DMS114 treated with DMSO at 0.1 percent for 48 hours (cell line): Measurements from ENCODE around the gene PLSCR2.
"Not testable (repeated sequence)": the region's sequence is repeated elsewhere in the genome, so short reads cannot be mapped to it uniquely, and the experiment has no call there.

ENCODE experiments used
- DNase-seq: peaks from one replicate; lab custom pipeline; 2025; ENCODE audit not compliant: unreplicated experiment; lab: John Stamatoyannopoulos, UW

Gene PLSCR2

DNA sequence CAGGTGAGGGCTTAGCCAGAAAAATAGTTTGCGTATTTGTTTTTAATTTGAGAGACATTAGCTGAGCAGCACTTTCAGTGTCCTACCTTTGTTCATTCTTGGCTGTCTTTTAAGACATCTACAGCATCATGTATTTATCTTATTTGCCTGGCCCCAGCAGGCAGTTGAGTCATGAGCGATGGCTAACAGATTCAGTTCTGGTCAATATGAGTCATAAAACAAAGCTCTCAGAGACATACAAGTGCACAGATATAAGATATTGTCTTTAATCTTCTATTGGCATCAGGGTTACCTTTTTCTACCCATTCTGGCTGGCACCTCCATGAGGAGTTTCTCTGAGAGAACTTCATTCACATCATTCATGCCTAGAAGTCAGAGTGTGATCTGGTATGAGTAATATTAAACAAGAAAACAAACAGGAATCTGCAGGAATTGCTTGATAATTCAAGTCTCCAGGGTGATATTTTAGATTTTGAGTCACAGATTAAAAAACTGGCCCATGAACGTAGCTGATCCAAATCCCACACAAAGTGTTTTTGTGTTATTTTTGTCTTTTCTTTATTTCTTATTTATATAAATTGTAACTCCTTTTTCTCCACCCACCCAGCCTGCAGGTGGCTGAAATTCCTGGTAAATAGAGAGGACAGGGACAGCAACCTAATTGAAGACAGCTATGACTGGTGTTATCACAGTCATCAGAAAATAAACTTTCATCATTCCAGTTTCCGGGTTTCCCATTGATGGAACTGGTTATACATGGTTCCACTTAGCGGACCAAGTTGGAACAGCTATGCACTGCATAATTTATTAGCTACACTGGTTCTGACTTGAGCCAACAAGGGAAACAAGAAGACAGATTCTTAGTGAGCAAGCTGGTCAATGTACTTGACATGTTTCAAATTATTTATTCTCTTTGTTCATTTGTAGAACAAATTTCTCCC is 47.3 kb downstream of the PLSCR2 start:
- DNase-seq = no peak

DNA sequence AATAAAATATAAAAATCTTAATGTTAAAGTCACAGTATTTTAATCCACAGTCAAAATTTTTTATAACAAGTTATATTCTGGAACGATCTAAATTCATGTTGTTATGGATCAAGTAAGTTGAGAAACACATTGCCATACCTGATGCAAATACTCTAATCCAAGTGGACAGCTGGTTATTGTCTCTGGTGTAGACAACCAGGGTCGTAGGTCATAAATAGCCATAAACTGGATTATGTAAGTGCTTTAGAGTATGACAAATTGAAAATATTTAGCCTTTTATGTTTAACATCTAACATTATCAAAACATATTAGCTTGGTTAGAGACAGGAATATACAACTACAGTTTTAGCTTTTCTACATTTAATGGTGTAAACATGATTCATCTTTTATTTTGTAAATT is 53.0 kb downstream of the PLSCR2 start:
- no peak for DNase-seq

GRCh38 chr3:146414010-146414409 is 55.4 kb downstream of the PLSCR2 start:
- DNase-seq = no peak

DNA sequence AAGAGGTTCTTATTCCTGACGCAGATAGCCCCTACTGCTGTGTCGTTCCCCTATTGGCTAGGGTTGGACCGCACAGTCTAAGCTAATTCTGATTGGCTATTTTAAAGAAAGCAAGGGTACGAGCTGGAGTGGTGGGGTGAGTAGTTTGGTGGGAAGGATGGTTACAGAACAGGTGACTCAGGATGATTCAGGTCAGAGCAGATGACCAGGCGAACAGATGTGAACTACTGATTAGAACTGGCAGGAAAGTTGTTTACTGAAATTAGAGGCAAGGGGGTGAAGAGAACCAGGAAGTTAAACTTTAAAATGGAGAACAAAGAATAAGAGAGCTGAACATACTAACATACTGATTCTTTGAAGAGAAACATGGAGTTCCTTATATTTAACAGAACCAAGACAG is 56.6 kb downstream of the PLSCR2 start:
- DNase-seq = not testable (repeated sequence)

DNA sequence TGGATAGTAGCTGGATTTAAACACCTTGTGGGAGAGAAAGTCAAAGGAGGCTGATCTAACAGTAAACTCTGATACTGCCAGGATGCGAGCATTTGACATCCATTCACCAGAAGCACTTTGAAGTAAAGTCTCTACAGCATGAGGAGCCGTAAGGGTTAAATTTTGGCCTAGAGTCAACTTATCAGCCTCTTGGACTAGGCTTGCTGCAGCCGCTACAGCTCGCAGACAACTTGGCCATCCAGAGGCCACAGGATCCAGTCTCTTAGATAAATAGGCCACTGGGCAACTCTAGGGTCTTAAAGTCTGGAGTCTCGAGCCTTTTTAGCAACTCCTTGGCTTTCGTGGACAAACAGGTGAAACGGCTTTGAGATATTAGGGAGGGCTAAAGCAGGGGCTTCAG is 61.4 kb downstream of the PLSCR2 start:
- no peak for DNase-seq

- DNase-seq = no peak
Measured at GRCh38 chr3:146404436-146404835, 64.9 kb downstream of the PLSCR2 start.

DNA sequence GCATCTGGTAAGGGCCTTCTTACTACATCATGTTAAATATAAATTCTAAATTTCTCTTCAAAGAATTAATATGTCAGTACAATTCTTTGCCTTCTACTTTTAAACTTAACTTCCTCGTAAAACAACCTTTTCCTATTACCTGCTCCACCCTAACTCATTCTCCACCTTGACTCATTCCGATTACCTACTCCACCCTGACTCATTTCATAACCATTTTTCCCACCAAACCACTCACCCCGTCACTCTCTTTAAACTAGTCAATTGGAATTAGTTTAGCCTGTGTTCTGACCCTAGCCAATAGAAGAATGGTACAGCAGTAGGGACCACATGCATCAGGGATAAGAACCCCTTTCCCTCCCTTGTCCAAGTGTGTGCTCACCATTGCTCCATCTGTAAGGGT is 65.6 kb downstream of the PLSCR2 start:
- no peak for DNase-seq

DNA sequence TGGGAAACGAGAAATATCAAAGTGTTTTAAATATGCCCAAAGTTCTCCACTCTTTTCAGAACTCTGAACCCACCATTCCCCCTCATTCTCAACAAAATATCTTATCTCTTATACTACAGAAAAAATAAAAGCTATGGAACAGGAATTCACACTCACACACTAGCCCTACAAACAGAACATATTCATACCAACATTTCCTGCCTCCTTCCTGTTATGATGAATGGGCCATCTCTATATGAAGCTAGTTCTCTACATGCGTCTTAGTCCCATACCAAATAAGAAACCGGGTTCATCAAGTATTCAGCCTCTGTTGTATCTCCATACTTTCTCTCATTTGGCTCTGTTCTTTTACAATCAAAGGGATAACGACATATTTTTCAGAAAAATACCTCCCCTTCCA is 72.6 kb downstream of the PLSCR2 start:
- DNase-seq = no peak

- DNase-seq = no peak
Measured at GRCh38 chr3:146395164-146395563, 74.2 kb downstream of the PLSCR2 start.

DNA sequence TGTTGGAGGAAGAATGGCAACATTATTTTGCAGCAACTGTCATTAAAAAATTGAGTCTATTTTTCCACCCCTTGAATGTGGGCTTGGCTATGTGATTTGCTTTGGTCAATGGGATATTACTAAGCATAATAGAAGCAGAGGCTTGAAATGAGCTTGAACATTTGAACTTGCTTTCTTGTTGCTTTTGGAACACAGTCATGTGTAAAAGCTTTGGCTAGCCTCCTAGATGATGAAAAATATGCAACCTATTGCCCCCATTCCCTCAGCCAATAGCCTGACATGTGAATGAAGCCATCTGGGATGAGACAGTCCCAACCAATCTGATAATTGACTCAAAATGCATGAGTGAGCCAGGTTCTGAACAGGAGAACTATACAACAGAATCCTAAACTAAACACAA is 78.4 kb downstream of the PLSCR2 start:
- DNase-seq = no peak

- DNase-seq = no peak
Measured at GRCh38 chr3:146390006-146390772, 79.2 kb downstream of the PLSCR2 start.

- DNase-seq = no peak
Measured at GRCh38 chr3:146387566-146387965, 81.8 kb downstream of the PLSCR2 start.

DNA sequence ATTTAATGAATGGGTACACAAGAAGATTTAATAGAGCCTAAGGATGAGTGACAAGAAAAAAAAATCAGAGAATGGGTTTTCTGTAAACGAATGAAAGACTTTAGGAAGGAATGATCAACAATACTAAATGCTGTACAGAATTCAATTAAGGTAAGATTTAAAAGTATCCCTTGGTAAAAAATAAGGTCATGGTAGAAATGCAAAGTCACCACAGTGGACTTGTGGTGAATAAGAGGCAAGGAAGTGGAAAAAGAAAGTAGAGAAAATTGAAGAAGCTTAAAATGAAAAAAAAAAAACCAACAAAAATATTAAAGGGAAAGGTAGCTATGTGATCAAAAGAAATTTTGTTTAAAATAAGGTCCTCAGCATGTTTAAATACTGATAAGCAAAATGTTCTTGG is 82.4 kb downstream of the PLSCR2 start:
- no peak for DNase-seq

DNA sequence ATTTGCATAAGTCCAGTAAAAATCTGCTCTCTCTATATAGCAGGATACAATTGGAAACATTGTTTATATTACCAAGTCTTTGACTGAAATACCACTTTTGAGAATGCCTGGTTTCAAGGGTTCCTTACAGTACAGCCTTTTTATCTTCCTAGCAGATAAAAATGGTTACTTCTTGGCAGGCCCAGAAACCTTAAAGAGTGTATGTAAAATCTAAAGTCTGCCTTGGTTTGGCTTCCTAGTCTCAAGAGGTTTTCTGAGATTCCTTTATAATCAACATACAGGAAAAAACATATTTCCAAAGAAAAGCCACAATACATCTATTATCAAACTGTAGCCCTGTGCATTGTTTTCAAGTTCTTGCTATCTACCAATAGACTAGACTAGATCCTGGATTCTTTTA is 84.6 kb downstream of the PLSCR2 start:
- DNase-seq = no peak
